ENCODE data around the gene PABPN1L. TPM values are rescaled to one million over a fixed set of nuclear protein-coding genes. Genes with fewer than 3 reads are reported as not detected.

Gene PABPN1L
- total RNA-seq, 4 donors from 2014 or later, result not detected

- peaks cover 0 to 70% (median 0%) of the 10 kb centered on the region in 4 donors for H3K27me3 ChIP-seq
- 90% methylated on average over 9 of the region's 33 CpGs for WGBS
- no peaks in the 10 kb centered on the region for H3K9me3 ChIP-seq
- peaks cover 0 to 69% (median 12%) of the 10 kb centered on the region in 4 donors for H3K36me3 ChIP-seq
- DNase-seq (ENCODE audit: extremely low spot score), result no peak
- no peak overlapping the region for H3K27ac ChIP-seq (replicated peaks in 1 of 4)
- no peak overlapping the region for H3K4me3 ChIP-seq
- H3K4me1 ChIP-seq, result peaks cover 8 to 13% (median 11%) of the 10 kb centered on the region in 4 donors
- TF ChIP-seq EP300 (IDR thresholded peaks at IDR 0.05) (no peak), POLR2A (IDR thresholded peaks at IDR 0.05; ENCODE audit: low read depth) (no peak), CTCF (IDR thresholded peaks at IDR 0.05) (no peak), POLR2AphosphoS5 (IDR thresholded peaks at IDR 0.05) (no peak)
- intact Hi-C loops (cut with DNase I), result no loop called here
Measured at GRCh38 chr16:88876942-88877526, 10.6 kb upstream of the PABPN1L start.

GRCh38 chr16:88875703-88876234 is 9.3 kb upstream of the PABPN1L start:
- peaks cover 0 to 70% (median 3%) of the 10 kb centered on the region in 4 donors for H3K27me3 ChIP-seq
- no peaks in the 10 kb centered on the region for H3K9me3 ChIP-seq
- 94% methylated on average over 22 of the region's 22 CpGs for WGBS
- peaks cover 0 to 56% (median 8%) of the 10 kb centered on the region in 4 donors for H3K36me3 ChIP-seq
- no peak overlapping the region for H3K27ac ChIP-seq (replicated peaks in 1 of 4)
- intact Hi-C loops (cut with DNase I), result no loop called here
- no peak for DNase-seq (ENCODE audit: extremely low spot score)
- no peak for TF ChIP-seq POLR2AphosphoS5 (IDR thresholded peaks at IDR 0.05)
- TF ChIP-seq POLR2A (IDR thresholded peaks at IDR 0.05; ENCODE audit: low read depth), result no peak
- TF ChIP-seq EP300 (IDR thresholded peaks at IDR 0.05), result no peak
- no peak for TF ChIP-seq CTCF (IDR thresholded peaks at IDR 0.05)
- no peak overlapping the region for H3K4me3 ChIP-seq
- peaks cover 0 to 10% (median 2%) of the 10 kb centered on the region in 4 donors for H3K4me1 ChIP-seq

DNA sequence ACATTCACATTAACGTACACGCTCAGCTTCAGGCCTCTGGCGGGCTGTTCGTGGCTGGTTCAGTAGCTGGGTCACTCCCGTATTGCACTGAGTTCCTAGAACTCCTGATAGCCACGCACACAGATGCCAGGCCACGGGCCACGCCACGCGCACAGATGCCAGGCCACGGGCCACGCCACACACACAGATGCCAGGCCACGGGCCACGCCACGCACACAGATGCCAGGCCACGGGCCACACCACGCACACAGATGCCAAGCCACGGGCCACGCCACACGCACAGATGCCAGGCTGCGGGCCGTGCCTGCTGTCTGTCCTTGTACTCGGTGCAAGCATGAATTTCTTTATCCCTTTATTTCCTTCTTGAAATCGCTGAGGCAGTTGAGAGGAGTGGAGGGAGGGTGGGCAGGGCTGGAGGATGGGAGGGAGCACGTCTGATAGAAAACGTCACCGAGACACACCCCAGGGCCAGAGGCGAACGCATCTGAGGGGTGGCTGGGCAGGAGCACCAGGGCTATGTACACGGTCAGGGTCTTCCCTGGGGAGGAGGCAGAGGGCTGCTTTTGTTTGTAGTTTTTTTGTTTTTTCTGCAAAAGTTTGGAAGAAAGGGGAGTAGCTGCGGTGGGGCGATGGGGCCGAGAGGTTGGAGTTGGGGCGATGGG is 8.6 kb upstream of the PABPN1L start:
- no peak overlapping the region for H3K27ac ChIP-seq (replicated peaks in 1 of 4)
- 89% methylated on average over 26 of the region's 34 CpGs for WGBS
- H3K9me3 ChIP-seq, result no peaks in the 10 kb centered on the region
- H3K27me3 ChIP-seq, result peaks cover 0 to 70% (median 3%) of the 10 kb centered on the region in 4 donors
- intact Hi-C loops (cut with DNase I), result no loop called here
- TF ChIP-seq EP300 (IDR thresholded peaks at IDR 0.05) (no peak), CTCF (IDR thresholded peaks at IDR 0.05) (no peak), POLR2A (IDR thresholded peaks at IDR 0.05; ENCODE audit: low read depth) (no peak), POLR2AphosphoS5 (IDR thresholded peaks at IDR 0.05) (no peak)
- no peak for DNase-seq (ENCODE audit: extremely low spot score)
- H3K4me1 ChIP-seq, result peaks cover 0 to 9% (median 0%) of the 10 kb centered on the region in 4 donors
- no peak overlapping the region for H3K4me3 ChIP-seq
- H3K36me3 ChIP-seq, result peaks cover 0 to 49% (median 8%) of the 10 kb centered on the region in 4 donors

- DNase-seq (ENCODE audit: extremely low spot score), result no peak
- H3K9me3 ChIP-seq, result no peaks in the 10 kb centered on the region
- peaks cover 0 to 9% (median 0%) of the 10 kb centered on the region in 4 donors for H3K4me1 ChIP-seq
- no peak overlapping the region for H3K27ac ChIP-seq (replicated peaks in 1 of 4)
- H3K36me3 ChIP-seq, result peaks cover 0 to 26% (median under 1%) of the 10 kb centered on the region in 4 donors
- intact Hi-C loops (cut with DNase I), result no loop called here
- TF ChIP-seq EP300 (IDR thresholded peaks at IDR 0.05) (no peak), POLR2A (IDR thresholded peaks at IDR 0.05; ENCODE audit: low read depth) (no peak), CTCF (IDR thresholded peaks at IDR 0.05) (no peak), POLR2AphosphoS5 (IDR thresholded peaks at IDR 0.05) (no peak)
- H3K27me3 ChIP-seq, result peaks cover 0 to 68% (median 3%) of the 10 kb centered on the region in 4 donors
- H3K4me3 ChIP-seq, result no peak overlapping the region
- WGBS, result 83% methylated on average over 8 of the region's 25 CpGs
Measured at GRCh38 chr16:88872650-88873331, 6.3 kb upstream of the PABPN1L start.

Data from esophagus muscularis mucosa (tissue), 4 donors.